CD4-positive, alpha-beta T cell treated with Interferon alpha-2 for 1 hour (primary cell): ENCODE measurements around the gene CCDC63.

Source experiments
- DNase-seq, 2 donors: peaks; one replicate each; pipeline ENCODE4 v3.0.0-alpha.2; 2020 to 2022

Gene CCDC63

DNA sequence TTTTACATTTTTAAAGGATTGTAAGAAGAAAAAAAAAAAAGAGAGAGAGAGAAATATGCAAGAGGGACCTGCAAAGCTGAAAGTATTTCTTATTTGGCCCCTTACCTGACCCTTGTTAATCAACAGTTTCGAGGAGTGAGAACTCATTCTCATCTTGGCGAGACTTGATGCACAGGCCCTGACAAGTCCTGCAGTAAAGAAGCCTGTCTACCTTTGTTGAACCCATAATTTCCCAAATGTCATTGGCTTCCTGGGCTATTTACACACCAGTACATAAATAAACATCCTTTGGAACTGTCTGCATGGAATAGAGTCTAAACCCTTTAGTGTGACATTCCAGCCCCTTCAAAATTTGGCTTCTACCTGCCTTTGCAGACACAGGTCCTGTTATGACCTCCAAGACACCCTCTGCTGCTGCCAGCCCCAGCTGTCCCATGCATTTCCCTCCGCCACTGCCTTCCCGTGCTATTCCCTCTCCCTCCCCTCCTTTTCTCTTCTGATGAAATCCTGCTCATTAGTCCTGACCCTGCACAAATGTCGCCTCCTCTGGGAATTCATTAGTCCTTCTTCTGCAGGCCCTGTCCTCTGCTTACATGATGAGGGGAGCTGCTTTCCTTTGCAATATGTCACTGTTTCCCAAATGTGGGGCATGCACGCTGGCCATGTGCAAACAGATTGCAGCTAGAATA, 38.5 kb downstream of the CCDC63 start:
- no peak for DNase-seq

- DNase-seq = no peak
Measured at GRCh38 chr12:110888256-110888991, 41.6 kb downstream of the CCDC63 start.

GRCh38 chr12:110889361-110889760, 42.6 kb downstream of the CCDC63 start:
- DNase-seq = no peak

GRCh38 chr12:110893956-110894355, 47.2 kb downstream of the CCDC63 start:
- DNase-seq = no peak

GRCh38 chr12:110896559-110896958, 49.8 kb downstream of the CCDC63 start:
- no peak for DNase-seq

DNA sequence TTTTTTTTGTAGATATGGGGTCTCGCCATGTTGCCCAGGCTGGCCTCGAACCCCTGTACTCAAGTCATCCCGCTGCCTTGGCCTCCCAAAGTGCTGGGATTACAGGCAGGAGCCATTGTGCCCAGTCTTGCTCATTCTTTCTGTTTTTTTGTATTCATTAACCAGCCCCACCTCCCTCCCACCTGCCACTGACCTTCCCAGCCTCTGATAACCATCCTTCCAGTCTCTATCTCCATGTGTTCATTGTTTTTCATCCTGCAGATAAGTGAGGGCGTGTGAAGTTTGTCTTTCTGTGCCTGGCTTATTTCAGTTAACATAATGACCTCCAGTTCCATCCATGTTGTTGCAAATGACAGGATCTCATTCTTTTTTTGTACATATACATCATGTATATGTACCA, 54.6 kb downstream of the CCDC63 start:
- no peak for DNase-seq

DNA sequence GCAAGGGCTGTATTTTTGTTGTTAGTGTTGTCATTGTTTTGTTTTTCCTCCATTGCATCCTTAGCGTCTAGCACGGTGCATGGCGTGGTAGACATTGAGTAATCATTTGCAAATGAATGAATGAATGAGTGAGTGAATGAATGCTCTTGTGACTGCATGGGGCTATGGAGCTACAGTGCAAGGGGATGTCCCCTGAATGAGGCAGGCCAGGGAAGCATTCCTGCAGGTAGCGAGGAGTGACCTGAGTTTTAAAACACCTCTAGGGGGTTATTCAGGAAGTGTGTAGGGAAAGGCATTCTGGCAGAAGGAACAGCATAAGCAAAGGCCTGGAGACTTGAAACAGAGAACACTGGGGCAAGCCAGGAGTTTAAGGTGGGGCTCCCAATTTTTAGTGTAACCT, 56.7 kb downstream of the CCDC63 start:
- DNase-seq = no peak

- DNase-seq = no peak
Measured at GRCh38 chr12:110906083-110906482, 59.3 kb downstream of the CCDC63 start.

DNA sequence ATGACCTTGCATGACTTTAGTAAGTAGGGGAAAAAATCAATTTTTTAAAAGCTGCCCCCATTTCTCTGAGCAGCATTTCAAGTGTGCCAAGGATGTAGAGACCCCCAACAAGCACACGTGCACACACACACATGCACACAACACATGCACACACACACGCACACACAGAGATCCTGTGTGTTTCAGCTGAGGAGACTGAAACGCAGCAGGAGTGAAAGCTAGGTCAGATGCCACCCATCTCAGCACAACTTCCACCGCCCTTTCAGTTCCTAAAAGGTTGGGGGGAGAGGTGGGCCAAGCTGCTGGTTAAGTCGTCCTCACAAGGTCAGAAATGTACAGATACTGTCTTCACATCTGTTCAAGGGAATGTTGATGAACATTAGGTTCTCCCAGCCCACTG, 59.7 kb downstream of the CCDC63 start:
- no peak for DNase-seq

DNA sequence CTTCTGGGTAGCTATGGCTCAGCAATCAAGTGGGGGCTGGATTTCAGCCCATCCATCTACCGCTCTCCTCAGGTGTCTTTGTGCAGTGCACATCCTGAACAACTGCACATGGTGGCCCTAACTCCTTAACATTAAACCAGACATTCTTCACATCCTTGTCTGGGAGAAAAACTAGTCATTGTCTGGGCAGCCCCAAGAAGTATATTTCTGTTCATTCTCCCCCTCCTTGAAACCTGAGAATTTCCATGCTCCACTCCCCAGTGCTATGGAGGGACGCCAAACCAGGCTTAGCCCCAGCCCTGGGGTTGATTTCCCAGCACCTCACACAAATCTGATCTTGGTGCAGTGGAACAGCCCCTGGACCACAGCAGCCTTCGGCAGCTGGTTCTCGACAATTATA, 60.2 kb downstream of the CCDC63 start:
- DNase-seq = no peak

DNA sequence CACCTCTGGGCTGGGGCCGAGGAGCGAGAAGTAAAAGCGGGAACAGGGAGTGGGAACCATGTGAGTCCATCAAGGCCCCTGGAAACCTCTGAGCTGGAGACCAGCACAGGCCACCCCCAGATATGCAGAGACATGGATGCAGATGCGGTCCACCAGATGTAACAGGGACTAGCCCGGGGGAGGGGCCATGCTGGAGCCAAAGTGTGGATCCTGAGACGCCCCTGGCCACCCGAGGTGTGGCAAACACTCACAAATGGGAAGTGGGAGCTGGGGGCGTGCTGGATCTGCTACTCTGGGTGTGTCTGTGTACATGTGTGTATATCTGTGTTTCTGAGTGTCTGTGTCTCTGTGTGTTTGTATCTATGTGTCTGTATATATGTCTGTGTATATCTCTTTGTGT, 60.8 kb downstream of the CCDC63 start:
- no peak for DNase-seq

DNA sequence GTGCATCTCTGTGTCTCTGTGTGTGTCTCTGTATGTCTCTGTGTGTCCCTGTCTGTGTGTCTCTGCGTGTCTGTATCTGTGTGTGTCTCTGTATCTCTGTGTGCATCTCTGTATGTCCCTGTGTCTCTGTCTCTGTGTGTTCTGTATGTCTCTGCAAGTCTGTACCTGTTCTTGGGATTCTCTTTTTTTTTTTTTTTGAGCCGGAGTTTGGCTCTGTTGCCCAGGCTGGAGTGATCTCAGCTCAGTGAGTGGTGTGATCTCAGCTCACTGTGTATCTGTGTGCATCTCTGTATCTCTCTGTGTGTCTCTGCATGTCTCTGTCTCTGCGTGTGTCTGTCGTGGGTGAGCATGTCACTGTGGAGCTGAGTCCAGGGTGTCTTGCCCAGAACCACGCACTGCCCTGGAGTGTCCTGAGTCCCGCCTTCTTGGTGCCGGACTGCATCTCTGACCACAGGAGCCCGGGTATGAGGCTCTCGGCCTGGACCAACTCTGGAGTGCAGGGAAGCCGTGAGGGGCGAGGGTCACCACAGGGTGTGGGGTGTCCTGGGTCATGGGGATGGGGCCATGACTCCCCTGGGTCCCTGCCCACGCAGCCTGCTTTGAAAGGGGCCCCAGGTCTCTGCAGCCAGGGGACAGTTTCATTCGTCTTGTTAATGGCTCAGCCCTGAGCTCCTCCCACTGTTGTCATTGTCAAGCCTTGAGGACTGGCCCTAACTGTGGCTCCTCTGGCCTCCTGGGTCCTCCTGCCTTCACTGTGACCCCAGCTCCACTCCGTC, 61.8 kb downstream of the CCDC63 start:
- no peak for DNase-seq

DNA sequence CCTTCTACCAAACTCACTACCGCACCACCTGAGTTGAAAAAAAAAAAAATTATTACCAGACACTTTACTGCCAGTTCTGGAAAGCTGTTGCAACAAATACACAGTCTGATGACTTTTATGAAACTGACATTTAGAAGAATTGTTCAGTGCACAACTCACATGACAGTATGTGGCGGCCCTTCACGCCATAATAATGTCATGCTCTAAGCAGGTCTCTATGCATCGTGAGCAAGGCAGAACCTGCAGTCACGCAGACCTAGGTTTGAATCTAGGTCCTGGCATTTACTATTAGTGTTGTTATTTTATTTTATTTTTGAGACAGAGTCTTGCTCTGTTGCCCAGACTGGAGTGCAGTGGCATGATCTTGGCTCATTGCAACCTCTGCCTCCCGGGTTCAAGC, 65.5 kb downstream of the CCDC63 start:
- DNase-seq = no peak

DNA sequence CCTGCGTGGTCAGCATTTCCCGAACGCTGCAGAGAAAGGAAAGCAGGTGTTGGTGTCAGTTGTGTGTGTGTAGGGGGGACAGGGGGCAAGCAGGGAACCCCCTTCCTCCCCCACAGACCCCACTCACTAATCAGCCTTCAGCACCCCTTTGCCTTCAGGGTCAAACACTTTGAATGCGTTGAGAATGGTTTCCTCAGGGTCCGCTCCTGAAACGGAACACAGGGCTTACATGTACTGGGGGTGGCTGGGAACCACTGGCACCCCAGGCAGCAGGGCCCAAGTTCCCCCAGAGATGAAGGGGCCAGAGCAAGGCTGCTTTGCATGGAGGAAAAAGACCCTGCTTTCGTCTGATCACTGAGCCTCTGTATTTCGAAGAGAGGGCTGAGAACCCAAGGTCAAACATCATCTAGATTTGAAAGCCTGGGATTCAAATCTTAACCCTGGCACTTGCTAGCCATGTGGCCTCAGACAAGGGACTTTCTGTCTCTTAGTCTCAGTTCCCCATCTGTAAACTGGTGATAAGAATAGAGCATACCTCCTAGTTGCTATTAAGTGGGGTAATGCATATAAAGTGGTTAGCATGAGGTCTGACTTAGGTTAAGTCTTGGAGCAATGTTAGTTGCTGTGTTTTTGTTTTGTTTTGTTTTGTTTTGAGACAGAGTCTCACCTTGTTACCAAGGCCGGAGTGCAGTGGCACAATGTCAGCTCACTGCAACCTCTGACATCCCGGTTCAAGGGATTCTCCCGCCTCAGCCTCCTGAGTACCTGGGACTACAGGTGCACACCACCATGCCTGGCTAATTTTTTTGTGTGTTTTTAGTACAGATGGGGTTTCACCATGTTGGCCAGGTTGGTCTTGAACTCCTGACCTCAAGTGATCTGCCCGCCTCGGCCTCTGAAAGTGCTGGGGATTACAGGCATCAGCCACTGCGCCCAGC, 66.6 kb downstream of the CCDC63 start:
- DNase-seq = peak in 1 of 2 donors; percentile 7

DNA sequence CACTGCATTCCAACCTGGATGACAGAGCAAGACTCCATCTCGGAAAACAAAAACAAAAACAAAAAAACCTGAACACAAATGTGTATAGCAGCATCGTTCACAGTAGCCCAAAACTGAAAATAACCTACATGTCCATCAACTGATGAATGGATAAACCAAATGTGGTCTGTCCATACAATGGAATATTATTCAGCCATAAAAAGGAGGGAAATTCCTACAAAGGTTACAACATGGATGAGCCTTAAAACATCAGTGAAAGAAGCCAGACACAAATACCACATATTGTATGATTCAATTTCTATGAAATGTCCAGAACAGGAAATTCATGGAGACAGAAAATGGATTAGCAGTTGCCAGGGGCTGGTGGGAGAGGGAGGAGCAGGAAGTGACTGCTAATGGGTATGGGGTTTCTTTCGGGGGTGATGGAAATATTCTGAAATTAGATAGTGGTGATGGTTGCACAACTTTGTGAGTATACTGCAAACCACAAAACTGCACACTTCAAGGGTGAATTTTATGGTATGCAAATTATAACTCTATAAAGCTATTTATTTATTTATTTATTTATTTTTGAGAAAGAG, 69.6 kb downstream of the CCDC63 start:
- no peak for DNase-seq

GRCh38 chr12:110917467-110917866, 70.7 kb downstream of the CCDC63 start:
- DNase-seq = no peak

DNA sequence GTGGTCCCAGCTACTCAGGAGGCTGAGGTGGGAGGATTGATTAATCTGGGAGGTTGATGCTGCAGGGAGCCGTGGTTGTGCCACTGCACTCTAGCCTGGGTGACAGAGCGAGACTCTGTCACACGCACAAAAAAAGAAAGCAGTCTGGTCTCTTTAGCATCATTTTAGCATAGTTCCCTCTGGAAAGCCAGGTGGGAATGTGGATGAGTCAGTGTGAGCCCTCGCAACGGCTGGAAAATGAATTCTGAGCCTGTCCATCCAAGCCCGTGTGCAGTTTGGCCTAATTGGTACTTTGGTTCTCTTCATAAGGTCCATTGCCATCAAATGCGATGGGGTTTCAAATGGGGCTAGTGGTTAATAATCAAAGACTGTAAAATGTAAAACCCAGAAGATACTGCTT, 71.2 kb downstream of the CCDC63 start:
- no peak for DNase-seq

DNA sequence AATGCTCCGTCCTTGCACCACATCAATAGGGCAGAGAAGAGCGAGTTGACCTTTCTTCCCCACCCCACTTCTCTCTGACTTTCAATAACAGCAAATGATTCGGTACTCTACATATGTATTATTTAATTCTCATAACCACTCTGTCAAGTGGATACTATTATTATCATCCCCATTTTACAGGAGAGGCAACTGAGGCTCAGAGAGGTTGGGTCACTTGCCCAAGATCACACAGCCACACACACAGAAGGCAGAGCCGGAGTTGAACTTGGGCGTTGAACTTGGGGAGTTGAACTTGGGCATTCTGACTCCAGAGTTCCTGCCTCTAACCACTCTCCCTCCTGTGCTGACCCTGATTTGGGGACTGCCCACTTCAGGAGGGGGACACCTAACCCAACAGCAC, 72.9 kb downstream of the CCDC63 start:
- no peak for DNase-seq

GRCh38 chr12:110920324-110920910, 73.6 kb downstream of the CCDC63 start, which contains the start of gene MYL2:
TSS of gene MYL2 (minus strand) at chr12:110920579. CDS start at chr12:110920529, 50 bp downstream.
- DNase-seq = no peak

- no peak for DNase-seq
Measured at GRCh38 chr12:110921262-110921661, 74.5 kb downstream of the CCDC63 start.

DNA sequence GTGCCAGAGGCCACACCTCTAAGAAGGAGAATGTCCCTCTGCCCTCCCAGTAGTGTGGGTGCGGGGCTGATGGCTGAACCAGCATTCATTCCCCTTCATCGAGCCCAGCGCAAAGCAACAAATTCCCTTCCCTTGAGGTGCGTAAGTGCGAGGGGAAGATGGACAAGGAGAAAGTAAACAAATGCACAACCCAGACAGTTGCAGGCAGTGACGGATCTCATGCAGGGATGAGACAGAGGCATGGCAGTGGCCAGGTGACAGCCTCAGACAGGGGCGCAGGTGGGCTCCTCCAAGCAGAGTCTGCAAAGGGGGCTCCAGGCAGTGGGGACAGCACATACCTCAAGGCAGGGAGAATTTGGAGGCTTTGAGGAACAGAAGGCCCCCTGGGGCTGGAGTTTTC, 75.9 kb downstream of the CCDC63 start:
- no peak for DNase-seq

DNA sequence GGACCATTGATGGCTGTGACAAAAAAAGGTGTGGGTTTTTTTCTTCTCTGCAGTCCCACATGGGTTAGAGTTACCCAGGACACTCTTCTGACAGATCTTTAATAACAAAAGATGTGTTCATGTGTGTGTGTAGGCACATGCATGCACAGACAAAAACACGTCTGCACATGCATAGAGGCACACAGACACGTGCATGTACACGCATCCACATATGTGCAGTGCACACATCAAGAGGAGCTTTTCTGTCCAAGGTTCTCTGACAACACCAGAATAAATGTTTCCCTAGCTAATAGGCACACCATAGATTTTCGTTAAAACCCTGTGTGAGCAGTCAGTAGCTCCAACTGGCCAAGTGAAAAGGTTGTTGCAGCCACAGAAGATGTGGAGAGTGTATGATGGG, 76.4 kb downstream of the CCDC63 start:
- no peak for DNase-seq
